Measurements from ENCODE around the gene FRMPD1. TPM values are rescaled to one million over a fixed set of nuclear protein-coding genes. Genes with fewer than 3 reads are reported as not detected.

The FRMPD1 gene
- total RNA-seq, 1 donor from 2014 or later = not detected

DNA sequence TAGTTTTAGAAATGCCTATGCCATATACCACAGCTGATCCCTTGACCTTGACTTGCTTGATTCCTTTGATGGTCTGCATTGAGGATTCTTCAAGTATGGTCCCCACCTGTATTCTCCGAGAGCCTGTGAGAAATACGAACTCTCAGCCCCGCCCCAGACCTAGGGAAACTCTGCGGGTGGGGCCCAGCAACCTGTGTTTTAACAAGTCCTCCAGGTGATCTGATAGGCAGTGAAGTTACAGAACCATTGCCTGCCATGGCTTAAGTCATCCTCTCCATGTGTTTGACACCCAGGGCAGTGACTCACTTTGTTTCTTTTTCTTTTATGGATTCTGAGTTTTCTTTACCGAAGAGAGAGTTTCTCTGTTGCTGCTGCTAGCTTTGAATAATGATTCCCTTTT is 18.5 kb downstream of the FRMPD1 start:
- H3K4me3 ChIP-seq = no peak overlapping the region
- intact Hi-C loops (cut with DNase I) = no loop called here
- peaks cover 30% of the 10 kb centered on the region for H3K27me3 ChIP-seq
- TF ChIP-seq, protein P1, sequence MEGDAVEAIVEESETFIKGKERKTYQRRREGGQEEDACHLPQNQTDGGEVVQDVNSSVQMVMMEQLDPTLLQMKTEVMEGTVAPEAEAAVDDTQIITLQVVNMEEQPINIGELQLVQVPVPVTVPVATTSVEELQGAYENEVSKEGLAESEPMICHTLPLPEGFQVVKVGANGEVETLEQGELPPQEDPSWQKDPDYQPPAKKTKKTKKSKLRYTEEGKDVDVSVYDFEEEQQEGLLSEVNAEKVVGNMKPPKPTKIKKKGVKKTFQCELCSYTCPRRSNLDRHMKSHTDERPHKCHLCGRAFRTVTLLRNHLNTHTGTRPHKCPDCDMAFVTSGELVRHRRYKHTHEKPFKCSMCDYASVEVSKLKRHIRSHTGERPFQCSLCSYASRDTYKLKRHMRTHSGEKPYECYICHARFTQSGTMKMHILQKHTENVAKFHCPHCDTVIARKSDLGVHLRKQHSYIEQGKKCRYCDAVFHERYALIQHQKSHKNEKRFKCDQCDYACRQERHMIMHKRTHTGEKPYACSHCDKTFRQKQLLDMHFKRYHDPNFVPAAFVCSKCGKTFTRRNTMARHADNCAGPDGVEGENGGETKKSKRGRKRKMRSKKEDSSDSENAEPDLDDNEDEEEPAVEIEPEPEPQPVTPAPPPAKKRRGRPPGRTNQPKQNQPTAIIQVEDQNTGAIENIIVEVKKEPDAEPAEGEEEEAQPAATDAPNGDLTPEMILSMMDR (IDR thresholded peaks at IDR 0.05) = no peak
- H3K9me3 ChIP-seq = no peaks in the 10 kb centered on the region
- no peak for ATAC-seq
- no peaks in the 10 kb centered on the region for H3K4me1 ChIP-seq
- no peak for DNase-seq
- H3K27ac ChIP-seq = no peak overlapping the region
- H3K36me3 ChIP-seq = no peaks in the 10 kb centered on the region

DNA sequence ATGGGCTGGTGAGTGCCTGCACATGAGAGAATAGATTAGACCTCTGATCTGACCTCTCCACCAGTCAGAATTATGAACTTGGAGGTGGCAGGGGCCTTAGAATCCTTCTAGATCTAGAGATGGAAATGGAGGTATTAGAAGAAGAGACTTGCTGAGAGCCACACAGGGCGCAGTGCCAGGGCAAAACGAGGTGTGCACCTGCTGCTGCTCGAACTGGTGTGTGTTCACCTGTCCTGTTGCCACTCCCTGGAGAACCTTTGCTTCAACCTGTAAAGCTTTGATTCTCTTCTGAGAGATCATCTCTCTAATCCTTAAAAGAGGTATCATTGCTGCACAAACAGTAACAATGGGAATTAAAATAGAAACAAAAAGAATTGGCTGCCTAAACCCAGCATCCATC is 24.9 kb downstream of the FRMPD1 start:
- Histone ChIP-seq H3K4me3 (no peak overlapping the region), H3K36me3 (no peaks in the 10 kb centered on the region), H3K9me3 (no peaks in the 10 kb centered on the region), H3K27ac (no peak overlapping the region), H3K27me3 (peaks cover 4% of the 10 kb centered on the region), H3K4me1 (no peaks in the 10 kb centered on the region)
- no peak for DNase-seq
- TF ChIP-seq, protein P1 (IDR thresholded peaks at IDR 0.05) = no peak
- no peak for ATAC-seq
- intact Hi-C loops (cut with DNase I) = no loop called here

DNA sequence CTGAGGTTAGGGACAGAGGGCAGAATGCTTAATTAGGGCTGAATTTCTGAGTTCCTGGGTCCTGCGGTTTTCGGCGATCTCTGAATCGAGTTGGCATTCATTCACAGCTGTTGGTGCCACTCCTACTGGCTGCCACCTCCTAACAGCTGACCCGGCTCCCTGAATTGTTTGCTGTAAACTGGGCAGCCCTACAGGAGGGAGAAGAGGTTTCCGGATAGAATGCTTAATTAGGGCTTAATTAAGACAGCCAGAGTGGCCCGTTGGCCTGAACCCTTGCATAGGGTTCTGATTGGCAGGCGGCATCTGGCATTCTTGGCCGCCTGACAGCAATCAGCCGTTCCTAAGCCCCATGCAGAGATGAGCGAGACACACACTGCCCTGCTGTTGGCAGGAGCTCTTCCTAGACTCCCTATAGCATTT is 25.7 kb downstream of the FRMPD1 start:
- ATAC-seq (no peak), DNase-seq (no peak)
- H3K36me3 ChIP-seq = no peaks in the 10 kb centered on the region
- TF ChIP-seq, protein P1 (IDR thresholded peaks at IDR 0.05) = no peak
- no peaks in the 10 kb centered on the region for H3K4me1 ChIP-seq
- H3K27ac ChIP-seq = no peak overlapping the region
- peaks cover 4% of the 10 kb centered on the region for H3K27me3 ChIP-seq
- intact Hi-C loops (cut with DNase I) = no loop called here
- no peaks in the 10 kb centered on the region for H3K9me3 ChIP-seq
- no peak overlapping the region for H3K4me3 ChIP-seq

DNA sequence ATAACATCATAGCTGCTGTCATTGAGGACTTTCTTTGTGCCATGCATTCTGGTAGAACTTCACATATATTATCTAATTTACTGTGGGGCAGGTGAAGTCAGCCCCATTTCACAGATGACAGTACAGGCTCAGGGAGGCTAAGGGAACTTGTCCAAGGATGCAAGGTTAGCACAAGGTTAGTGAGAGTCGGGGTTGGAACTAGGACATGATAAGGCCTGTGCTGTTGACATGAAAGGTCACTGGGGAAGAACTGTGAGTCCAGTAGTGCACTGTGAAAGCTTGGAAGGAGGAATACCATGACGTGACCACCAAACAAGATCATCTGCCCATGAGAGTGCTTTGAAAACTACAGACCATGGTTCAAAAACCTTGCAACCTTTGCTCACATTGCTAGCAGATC is 26.7 kb downstream of the FRMPD1 start:
- Histone ChIP-seq H3K27me3 (peaks cover 12% of the 10 kb centered on the region), H3K9me3 (no peaks in the 10 kb centered on the region), H3K36me3 (no peaks in the 10 kb centered on the region), H3K27ac (no peak overlapping the region), H3K4me1 (no peaks in the 10 kb centered on the region), H3K4me3 (no peak overlapping the region)
- intact Hi-C loops (cut with DNase I) = no loop called here
- TF ChIP-seq, protein P1 (IDR thresholded peaks at IDR 0.05) = no peak
- no peak for ATAC-seq
- no peak for DNase-seq

DNA sequence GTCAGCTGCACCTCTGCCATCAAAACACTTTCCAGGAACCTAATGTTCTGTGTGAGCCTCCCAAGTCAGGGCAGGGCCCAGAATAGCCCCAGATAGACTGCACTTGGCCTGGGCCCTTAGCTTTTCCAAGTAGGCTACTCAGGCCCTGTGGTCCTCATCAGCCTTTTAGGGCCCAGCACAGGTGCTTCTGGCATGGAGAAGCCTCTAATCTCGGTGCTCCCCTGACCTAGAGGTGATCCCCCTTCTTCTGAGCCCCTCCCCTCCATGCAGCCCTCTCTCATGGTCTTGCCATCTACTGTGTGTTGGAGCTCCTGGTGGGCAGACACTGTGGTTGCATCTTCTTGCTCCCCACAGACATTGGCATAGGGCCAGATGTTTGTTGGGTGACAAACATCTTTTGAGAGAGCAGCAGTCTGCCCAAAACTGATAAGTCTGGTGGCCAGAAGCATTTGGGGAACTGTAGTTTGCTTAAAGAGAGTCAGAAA is 28.1 kb downstream of the FRMPD1 start:
- no peaks in the 10 kb centered on the region for H3K36me3 ChIP-seq
- no peaks in the 10 kb centered on the region for H3K9me3 ChIP-seq
- intact Hi-C loops (cut with DNase I) = no loop called here
- ATAC-seq (no peak), DNase-seq (no peak)
- no peak overlapping the region for H3K27ac ChIP-seq
- H3K4me3 ChIP-seq = no peak overlapping the region
- peaks cover 13% of the 10 kb centered on the region for H3K27me3 ChIP-seq
- no peaks in the 10 kb centered on the region for H3K4me1 ChIP-seq
- TF ChIP-seq, protein P1 (IDR thresholded peaks at IDR 0.05) = no peak

All from upper lobe of right lung (tissue), 1 donor.